Gastrocnemius medialis (tissue), 4 donors: ENCODE results near the gene MYL5. TPM values are rescaled to one million over a fixed set of nuclear protein-coding genes. Genes with fewer than 3 reads are reported as not detected.

Experiments
- ATAC-seq, 2 donors: fragments of 150-250 bp; one replicate each; pipeline ENCODE4 v1.9.1; 2016
- DNase-seq, 2 donors: peaks; one replicate each; pipeline ENCODE4 v3.0.0-alpha.2; 2019
- H3K27ac ChIP-seq, 4 donors: fragments of 200-600 bp; sonication (generic); 1 replicate in 1 of 4; 2 replicates in 3 of 4; pipeline ENCODE4 v1.5.1; 2016 to 2018; ENCODE audit warnings: mild to moderate bottlenecking in 2 of 4, moderate library complexity in 1 of 4
- H3K27me3 ChIP-seq, 3 donors: fragments of 200-600 bp; sonication (generic) in 2 of 3; 1 replicate in 1 of 3; 2 replicates in 2 of 3; pipeline versions ENCODE4 v1.5.1 to v1.6.0; 2016 to 2019; ENCODE audit warnings: mild to moderate bottlenecking in 1 of 3, moderate library complexity in 1 of 3
- H3K36me3 ChIP-seq, 2 donors: fragments of 200-600 bp; sonication (generic) in 1 of 2; one replicate each; pipeline ENCODE4 v1.5.1; 2017 to 2018
- H3K4me1 ChIP-seq, 2 donors: fragments of 200-600 bp; sonication (generic) in 1 of 2; one replicate each; pipeline ENCODE4 v1.5.1; 2016 to 2017; ENCODE audit warnings: mild to moderate bottlenecking in 2 of 2
- H3K4me3 ChIP-seq, 4 donors: fragments of 200-600 bp; sonication (generic) in 3 of 4; 1 replicate in 1 of 4; 2 replicates in 3 of 4; pipeline ENCODE4 v1.5.1; 2016 to 2019; ENCODE audit warnings: mild to moderate bottlenecking in 2 of 4
- H3K9me3 ChIP-seq, 3 donors: fragments of 200-600 bp; sonication (generic) in 2 of 3; 1 replicate in 1 of 3; 2 replicates in 2 of 3; pipeline ENCODE4 v1.5.1; 2016 to 2019
- POLR2A ChIP-seq, 2 donors: fragments of 450-650 bp; IDR thresholded peaks; one replicate each; pipeline ENCODE4 v1.6.1; 2017; ENCODE audit warnings: antibody characterized with exemption in 2 of 2, mild to moderate bottlenecking in 2 of 2, moderate library complexity in 2 of 2
- in situ Hi-C, 4 donors: fragments of 200-750 bp; cut with MboI; loops; one replicate each; pipeline versions ENCODE4 v1.15.0 to v1.8.0; 2017; ENCODE audit warnings: low sequenced_read_pairs in 4 of 4
- intact Hi-C: fragments of 100-400 bp; cut with DNase I; formaldehyde crosslinking; loops from one replicate; pipeline ENCODE4 v1.15.1; 2023; ENCODE audit warnings: low total_unique reads
- total RNA-seq, 4 donors: library from RNA; depleted of rRNA; stranded (reverse); fragments of >200 nt; gene quantifications; one replicate each; pipeline versions ENCODE4 v1.1.0 to v1.2.3, GENCODE V29; 2016
- TF ChIP-seq, protein P1 (sequence below), 5 experiments: fragments of 450-650 bp in 3 of 5; fragments of 200-600 bp in 2 of 5; sonication (generic) in 2 of 5; IDR thresholded peaks in 4 of 5; conservative IDR thresholded peaks in 1 of 5; 1 replicate in 4 of 5; 2 replicates in 1 of 5; pipeline ENCODE4 v1.5.1; 2016 to 2019; ENCODE audit warnings: antibody characterized with exemption in 5 of 5, mild to moderate bottlenecking in 3 of 5, moderate library complexity in 3 of 5

MYL5 gene
- total RNA-seq, 4 donors from 2014 or later = 1.3 to 20.3 (median 3.6) TPM

- no peak for DNase-seq
- H3K4me3 ChIP-seq = no peak overlapping the region
- TF ChIP-seq POLR2A (IDR thresholded peaks at IDR 0.05) = no peak
- TF ChIP-seq, protein P1, sequence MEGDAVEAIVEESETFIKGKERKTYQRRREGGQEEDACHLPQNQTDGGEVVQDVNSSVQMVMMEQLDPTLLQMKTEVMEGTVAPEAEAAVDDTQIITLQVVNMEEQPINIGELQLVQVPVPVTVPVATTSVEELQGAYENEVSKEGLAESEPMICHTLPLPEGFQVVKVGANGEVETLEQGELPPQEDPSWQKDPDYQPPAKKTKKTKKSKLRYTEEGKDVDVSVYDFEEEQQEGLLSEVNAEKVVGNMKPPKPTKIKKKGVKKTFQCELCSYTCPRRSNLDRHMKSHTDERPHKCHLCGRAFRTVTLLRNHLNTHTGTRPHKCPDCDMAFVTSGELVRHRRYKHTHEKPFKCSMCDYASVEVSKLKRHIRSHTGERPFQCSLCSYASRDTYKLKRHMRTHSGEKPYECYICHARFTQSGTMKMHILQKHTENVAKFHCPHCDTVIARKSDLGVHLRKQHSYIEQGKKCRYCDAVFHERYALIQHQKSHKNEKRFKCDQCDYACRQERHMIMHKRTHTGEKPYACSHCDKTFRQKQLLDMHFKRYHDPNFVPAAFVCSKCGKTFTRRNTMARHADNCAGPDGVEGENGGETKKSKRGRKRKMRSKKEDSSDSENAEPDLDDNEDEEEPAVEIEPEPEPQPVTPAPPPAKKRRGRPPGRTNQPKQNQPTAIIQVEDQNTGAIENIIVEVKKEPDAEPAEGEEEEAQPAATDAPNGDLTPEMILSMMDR (IDR thresholded peaks at IDR 0.05 in 4 of 5, conservative IDR thresholded peaks at IDR 0.05 in 1 of 5) = no peak
- no peak for ATAC-seq
- in situ Hi-C loops (no loop called here), intact Hi-C loops (no loop called here)
- peaks cover 21 to 28% of the 10 kb centered on the region in 2 donors for H3K4me1 ChIP-seq
- no peak overlapping the region for H3K27ac ChIP-seq
- no peaks in the 10 kb centered on the region for H3K36me3 ChIP-seq
- H3K9me3 ChIP-seq = no peaks in the 10 kb centered on the region
- no peaks in the 10 kb centered on the region for H3K27me3 ChIP-seq
These were observed 35.8 kb downstream of the MYL5 start for GRCh38 chr4:710116-710515.

DNA sequence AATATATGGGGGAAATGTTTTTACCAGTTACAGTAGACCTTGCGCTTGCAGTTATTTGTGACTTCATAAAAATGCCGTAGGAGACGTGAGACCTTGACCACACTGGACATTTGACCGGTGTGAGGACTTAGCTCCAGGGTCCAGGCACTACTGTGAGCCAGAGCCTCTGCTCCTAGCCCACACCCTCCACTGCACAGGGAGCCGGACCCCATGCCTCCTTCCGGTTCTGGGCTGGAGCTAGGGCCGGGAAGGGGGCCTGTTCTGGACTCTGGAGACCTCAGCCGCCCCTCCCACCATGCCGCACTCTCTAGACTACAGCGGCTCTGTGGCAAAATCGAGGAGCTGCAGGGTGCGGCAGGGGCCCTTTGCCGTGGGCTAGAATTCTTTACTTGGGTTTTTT, 36.6 kb downstream of the MYL5 start:
- TF ChIP-seq POLR2A (IDR thresholded peaks at IDR 0.05) = no peak
- TF ChIP-seq, protein P1 (IDR thresholded peaks at IDR 0.05 in 4 of 5, conservative IDR thresholded peaks at IDR 0.05 in 1 of 5) = no peak
- Histone ChIP-seq H3K4me3 (no peak overlapping the region), H3K27ac (no peak overlapping the region), H3K27me3 (no peaks in the 10 kb centered on the region), H3K4me1 (peaks cover 21 to 28% of the 10 kb centered on the region in 2 donors), H3K9me3 (no peaks in the 10 kb centered on the region), H3K36me3 (no peaks in the 10 kb centered on the region)
- DNase-seq (no peak), ATAC-seq (no peak)
- intact Hi-C loops (no loop called here), in situ Hi-C loops (no loop called here)

DNA sequence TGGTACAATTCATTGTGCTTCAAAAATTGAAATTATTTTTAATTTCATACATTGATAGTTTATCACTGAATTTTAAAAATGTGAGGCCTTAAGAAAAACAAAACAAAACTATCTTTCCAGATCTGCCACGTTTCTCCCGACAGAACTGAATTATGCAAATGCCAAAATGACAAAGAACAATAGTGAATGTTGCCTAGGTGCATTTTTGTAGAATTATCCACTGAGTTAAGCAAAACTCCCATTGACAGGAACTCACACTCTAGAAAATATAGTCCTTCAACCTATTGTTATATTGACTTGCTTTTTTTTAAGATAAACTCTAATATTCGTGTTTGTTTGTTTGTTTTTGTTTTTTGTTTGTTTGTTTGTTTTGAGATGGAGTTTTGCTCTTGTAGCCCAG, 37.8 kb downstream of the MYL5 start:
- H3K4me1 ChIP-seq = peaks cover 16 to 24% of the 10 kb centered on the region in 2 donors
- no peak overlapping the region for H3K4me3 ChIP-seq
- ATAC-seq = no peak
- DNase-seq = no peak
- H3K27ac ChIP-seq = no peak overlapping the region
- no peaks in the 10 kb centered on the region for H3K27me3 ChIP-seq
- in situ Hi-C loops = no loop called here
- TF ChIP-seq, protein P1 (IDR thresholded peaks at IDR 0.05 in 4 of 5, conservative IDR thresholded peaks at IDR 0.05 in 1 of 5) = no peak
- no peak for TF ChIP-seq POLR2A (IDR thresholded peaks at IDR 0.05)
- H3K9me3 ChIP-seq = no peaks in the 10 kb centered on the region
- H3K36me3 ChIP-seq = no peaks in the 10 kb centered on the region
- intact Hi-C loops = no loop called here

GRCh38 chr4:712916-713632, 38.7 kb downstream of the MYL5 start:
- no peaks in the 10 kb centered on the region for H3K36me3 ChIP-seq
- ATAC-seq (no peak), DNase-seq (no peak)
- no peak for TF ChIP-seq POLR2A (IDR thresholded peaks at IDR 0.05)
- TF ChIP-seq, protein P1 (IDR thresholded peaks at IDR 0.05 in 4 of 5, conservative IDR thresholded peaks at IDR 0.05 in 1 of 5) = no peak
- H3K4me1 ChIP-seq = peaks cover 12 to 16% of the 10 kb centered on the region in 2 donors
- no peak overlapping the region for H3K27ac ChIP-seq
- in situ Hi-C loops (no loop called here), intact Hi-C loops (no loop called here)
- no peak overlapping the region for H3K4me3 ChIP-seq
- H3K9me3 ChIP-seq = no peaks in the 10 kb centered on the region
- no peaks in the 10 kb centered on the region for H3K27me3 ChIP-seq

GRCh38 chr4:714087-714486, 39.7 kb downstream of the MYL5 start:
- H3K27me3 ChIP-seq = no peaks in the 10 kb centered on the region
- no peak overlapping the region for H3K4me3 ChIP-seq
- intact Hi-C loops = no loop called here
- TF ChIP-seq, protein P1 (IDR thresholded peaks at IDR 0.05 in 4 of 5, conservative IDR thresholded peaks at IDR 0.05 in 1 of 5) = no peak
- TF ChIP-seq POLR2A (IDR thresholded peaks at IDR 0.05) = no peak
- no peak overlapping the region for H3K27ac ChIP-seq
- ATAC-seq = no peak
- DNase-seq = no peak
- H3K9me3 ChIP-seq = no peaks in the 10 kb centered on the region
- H3K4me1 ChIP-seq = peaks cover 3 to 6% of the 10 kb centered on the region in 2 donors
- no peaks in the 10 kb centered on the region for H3K36me3 ChIP-seq
- in situ Hi-C loops = no loop called here
